ENCODE measurements around the gene PI4KA. TPM values are rescaled to one million over a fixed set of nuclear protein-coding genes. Genes with fewer than 3 reads are reported as not detected.

The PI4KA gene
- total and polyA plus RNA-seq, 2 donors from 2014 or later: 37.3 to 92.8 TPM

DNA sequence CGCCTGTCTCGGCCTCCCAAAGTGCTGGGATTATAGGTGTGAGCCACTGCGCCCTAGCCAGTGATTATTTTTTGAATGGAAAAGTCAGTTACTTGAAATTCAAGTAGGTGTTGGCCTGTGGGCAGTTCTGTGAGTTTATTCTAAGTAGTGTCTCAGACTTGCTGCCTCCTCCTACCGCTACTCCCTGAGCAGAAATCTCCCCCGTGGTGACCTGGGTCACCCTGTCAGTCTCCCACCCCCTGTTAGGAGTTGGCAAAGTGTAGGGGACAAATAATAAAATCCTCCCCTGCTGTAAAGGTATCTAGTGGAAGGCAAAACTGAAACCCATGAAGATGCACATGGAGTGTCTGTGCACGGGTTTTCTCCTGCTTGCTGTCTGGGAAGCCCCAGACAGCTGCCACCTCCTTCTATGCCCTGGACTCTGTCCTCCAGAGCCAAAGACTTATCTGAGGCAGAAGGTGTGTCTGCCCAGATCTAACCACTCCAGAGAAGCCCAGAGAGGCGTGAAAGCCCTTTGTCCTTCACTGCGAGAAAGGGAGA, 26.5 kb upstream of the PI4KA start:
- Histone ChIP-seq H3K27ac (ENCODE audit: low read depth in 2 of 2, low read length in 2 of 2) (no peak overlapping the region), H3K27me3 (ENCODE audit: control insufficient read depth, insufficient read depth, low read length) (no peaks in the 10 kb centered on the region), H3K36me3 (ENCODE audit: control insufficient read depth in 2 of 3, insufficient read depth in 3 of 3, low read length in 3 of 3) (peaks cover 2 to 23% (median 10%) of the 10 kb centered on the region in 3 donors), H3K4me1 (ENCODE audit: control insufficient read depth in 2 of 3, insufficient read depth in 2 of 3, low read depth in 1 of 3, low read length in 3 of 3) (peaks cover 0 to 6% (median 4%) of the 10 kb centered on the region in 3 donors), H3K9ac (ENCODE audit: low read length in 3 of 3) (no peak overlapping the region), H3K4me3 (ENCODE audit: low read length in 3 of 3) (peak overlapping the region in 1 of 3 donors; percentile 7), H3K9me3 (ENCODE audit: control insufficient read depth in 2 of 3, insufficient read depth in 1 of 3, low read length in 3 of 3) (no peaks in the 10 kb centered on the region)
- DNase-seq: no peak
- no peak for FAIRE-seq
- intact Hi-C loops (cut with DNase I): no loop called here
- TF ChIP-seq, protein P1, sequence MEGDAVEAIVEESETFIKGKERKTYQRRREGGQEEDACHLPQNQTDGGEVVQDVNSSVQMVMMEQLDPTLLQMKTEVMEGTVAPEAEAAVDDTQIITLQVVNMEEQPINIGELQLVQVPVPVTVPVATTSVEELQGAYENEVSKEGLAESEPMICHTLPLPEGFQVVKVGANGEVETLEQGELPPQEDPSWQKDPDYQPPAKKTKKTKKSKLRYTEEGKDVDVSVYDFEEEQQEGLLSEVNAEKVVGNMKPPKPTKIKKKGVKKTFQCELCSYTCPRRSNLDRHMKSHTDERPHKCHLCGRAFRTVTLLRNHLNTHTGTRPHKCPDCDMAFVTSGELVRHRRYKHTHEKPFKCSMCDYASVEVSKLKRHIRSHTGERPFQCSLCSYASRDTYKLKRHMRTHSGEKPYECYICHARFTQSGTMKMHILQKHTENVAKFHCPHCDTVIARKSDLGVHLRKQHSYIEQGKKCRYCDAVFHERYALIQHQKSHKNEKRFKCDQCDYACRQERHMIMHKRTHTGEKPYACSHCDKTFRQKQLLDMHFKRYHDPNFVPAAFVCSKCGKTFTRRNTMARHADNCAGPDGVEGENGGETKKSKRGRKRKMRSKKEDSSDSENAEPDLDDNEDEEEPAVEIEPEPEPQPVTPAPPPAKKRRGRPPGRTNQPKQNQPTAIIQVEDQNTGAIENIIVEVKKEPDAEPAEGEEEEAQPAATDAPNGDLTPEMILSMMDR (IDR thresholded peaks at IDR 0.05; ENCODE audit: borderline replicate concordance, extremely low read depth, insufficient read depth): no peak

DNA sequence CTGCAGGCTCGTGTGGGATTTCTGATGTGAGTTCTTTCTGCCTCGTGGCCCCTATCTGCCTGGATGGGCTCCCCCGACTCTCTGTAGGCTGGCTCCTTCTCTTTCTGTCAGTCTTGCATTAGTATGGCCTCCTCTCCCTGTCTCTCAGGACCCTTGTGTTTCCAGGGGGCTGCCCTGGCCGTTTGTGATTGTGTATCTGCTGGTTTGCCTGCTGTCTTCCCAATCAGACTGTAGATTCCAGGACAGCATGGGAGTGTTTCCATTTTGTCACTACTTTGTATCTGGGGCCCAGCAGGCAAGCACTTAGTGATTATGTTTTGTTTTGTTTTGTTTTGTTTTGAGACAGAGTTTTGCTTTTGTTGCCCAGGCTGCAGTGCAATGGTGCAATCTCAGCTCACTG, 25.8 kb upstream of the PI4KA start:
- no peak for DNase-seq
- Histone ChIP-seq H3K9me3 (ENCODE audit: control insufficient read depth in 2 of 3, insufficient read depth in 1 of 3, low read length in 3 of 3) (no peaks in the 10 kb centered on the region), H3K36me3 (ENCODE audit: control insufficient read depth in 2 of 3, insufficient read depth in 3 of 3, low read length in 3 of 3) (peaks cover 2 to 23% (median 10%) of the 10 kb centered on the region in 3 donors), H3K27me3 (ENCODE audit: control insufficient read depth, insufficient read depth, low read length) (no peaks in the 10 kb centered on the region), H3K4me3 (ENCODE audit: low read length in 3 of 3) (no peak overlapping the region), H3K27ac (ENCODE audit: low read depth in 2 of 2, low read length in 2 of 2) (no peak overlapping the region), H3K9ac (ENCODE audit: low read length in 3 of 3) (no peak overlapping the region), H3K4me1 (ENCODE audit: control insufficient read depth in 2 of 3, insufficient read depth in 2 of 3, low read depth in 1 of 3, low read length in 3 of 3) (peaks cover 0 to 6% (median 4%) of the 10 kb centered on the region in 3 donors)
- TF ChIP-seq, protein P1 (IDR thresholded peaks at IDR 0.05; ENCODE audit: borderline replicate concordance, extremely low read depth, insufficient read depth): no peak
- FAIRE-seq: no peak
- intact Hi-C loops (cut with DNase I): no loop called here

DNA sequence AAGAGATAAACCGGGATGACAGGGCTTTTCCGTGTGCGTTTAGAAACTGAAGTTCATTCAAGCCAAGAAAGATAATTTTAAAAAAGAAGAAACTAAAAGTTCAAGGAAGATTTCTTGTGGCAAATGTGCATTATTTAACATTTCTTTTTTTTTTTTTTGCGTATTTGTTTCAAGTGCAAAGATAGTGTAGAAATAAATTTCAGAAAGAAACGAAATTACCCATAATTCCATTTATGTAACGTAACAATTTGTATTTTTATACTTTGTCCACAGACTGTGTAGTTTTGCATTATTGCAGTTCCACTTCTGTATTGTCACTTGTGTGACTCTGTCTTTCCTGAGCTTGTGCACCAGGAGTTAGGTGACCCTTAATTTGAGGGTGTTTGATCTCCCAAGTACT, 24.2 kb upstream of the PI4KA start:
- Histone ChIP-seq H3K4me1 (ENCODE audit: control insufficient read depth in 2 of 3, insufficient read depth in 2 of 3, low read depth in 1 of 3, low read length in 3 of 3) (peaks cover 0 to 6% (median 4%) of the 10 kb centered on the region in 3 donors), H3K27ac (ENCODE audit: low read depth in 2 of 2, low read length in 2 of 2) (no peak overlapping the region), H3K27me3 (ENCODE audit: control insufficient read depth, insufficient read depth, low read length) (no peaks in the 10 kb centered on the region), H3K4me3 (ENCODE audit: low read length in 3 of 3) (no peak overlapping the region), H3K9ac (ENCODE audit: low read length in 3 of 3) (no peak overlapping the region), H3K9me3 (ENCODE audit: control insufficient read depth in 2 of 3, insufficient read depth in 1 of 3, low read length in 3 of 3) (no peaks in the 10 kb centered on the region), H3K36me3 (ENCODE audit: control insufficient read depth in 2 of 3, insufficient read depth in 3 of 3, low read length in 3 of 3) (peaks cover 2 to 23% (median 5%) of the 10 kb centered on the region in 3 donors)
- TF ChIP-seq, protein P1 (IDR thresholded peaks at IDR 0.05; ENCODE audit: borderline replicate concordance, extremely low read depth, insufficient read depth): no peak
- intact Hi-C loops (cut with DNase I): no loop called here
- FAIRE-seq: no peak
- no peak for DNase-seq
